ENCODE results near the gene PLXNB2.
"Not testable (repeated sequence)": the region's sequence is repeated elsewhere in the genome, so short reads cannot be mapped to it uniquely, and the experiment has no call there.

PLXNB2 gene, protein sequence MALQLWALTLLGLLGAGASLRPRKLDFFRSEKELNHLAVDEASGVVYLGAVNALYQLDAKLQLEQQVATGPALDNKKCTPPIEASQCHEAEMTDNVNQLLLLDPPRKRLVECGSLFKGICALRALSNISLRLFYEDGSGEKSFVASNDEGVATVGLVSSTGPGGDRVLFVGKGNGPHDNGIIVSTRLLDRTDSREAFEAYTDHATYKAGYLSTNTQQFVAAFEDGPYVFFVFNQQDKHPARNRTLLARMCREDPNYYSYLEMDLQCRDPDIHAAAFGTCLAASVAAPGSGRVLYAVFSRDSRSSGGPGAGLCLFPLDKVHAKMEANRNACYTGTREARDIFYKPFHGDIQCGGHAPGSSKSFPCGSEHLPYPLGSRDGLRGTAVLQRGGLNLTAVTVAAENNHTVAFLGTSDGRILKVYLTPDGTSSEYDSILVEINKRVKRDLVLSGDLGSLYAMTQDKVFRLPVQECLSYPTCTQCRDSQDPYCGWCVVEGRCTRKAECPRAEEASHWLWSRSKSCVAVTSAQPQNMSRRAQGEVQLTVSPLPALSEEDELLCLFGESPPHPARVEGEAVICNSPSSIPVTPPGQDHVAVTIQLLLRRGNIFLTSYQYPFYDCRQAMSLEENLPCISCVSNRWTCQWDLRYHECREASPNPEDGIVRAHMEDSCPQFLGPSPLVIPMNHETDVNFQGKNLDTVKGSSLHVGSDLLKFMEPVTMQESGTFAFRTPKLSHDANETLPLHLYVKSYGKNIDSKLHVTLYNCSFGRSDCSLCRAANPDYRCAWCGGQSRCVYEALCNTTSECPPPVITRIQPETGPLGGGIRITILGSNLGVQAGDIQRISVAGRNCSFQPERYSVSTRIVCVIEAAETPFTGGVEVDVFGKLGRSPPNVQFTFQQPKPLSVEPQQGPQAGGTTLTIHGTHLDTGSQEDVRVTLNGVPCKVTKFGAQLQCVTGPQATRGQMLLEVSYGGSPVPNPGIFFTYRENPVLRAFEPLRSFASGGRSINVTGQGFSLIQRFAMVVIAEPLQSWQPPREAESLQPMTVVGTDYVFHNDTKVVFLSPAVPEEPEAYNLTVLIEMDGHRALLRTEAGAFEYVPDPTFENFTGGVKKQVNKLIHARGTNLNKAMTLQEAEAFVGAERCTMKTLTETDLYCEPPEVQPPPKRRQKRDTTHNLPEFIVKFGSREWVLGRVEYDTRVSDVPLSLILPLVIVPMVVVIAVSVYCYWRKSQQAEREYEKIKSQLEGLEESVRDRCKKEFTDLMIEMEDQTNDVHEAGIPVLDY (N-terminal part only)

GRCh38 chr22:50306753-50307749, at the start of gene PLXNB2:
PLXNB2 (minus strand) TSS chr22:50307646; CDS start chr22:50290584, 17,062 bp downstream.
- peak; percentile 78 for DNase-seq (ENCODE audit: low read depth)

DNA sequence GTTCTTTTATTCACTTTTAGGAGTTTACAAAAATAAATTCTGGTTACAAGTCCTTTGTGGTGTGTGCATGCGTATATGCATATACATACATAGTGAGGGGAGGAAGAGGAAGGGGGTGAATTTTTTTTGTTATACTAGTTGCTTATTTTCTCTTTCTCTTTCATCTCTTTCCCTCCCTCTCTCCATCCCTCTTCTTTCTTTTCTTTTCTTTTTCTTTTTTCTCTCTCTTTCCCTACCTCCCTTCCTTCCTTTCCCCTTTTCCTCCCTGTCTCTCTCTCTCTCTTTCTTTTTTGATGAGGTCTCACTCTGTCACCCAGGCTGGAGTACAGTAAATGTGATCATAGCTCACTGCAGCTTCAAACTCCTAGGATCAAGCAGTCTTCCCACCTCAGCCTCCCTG, 49.8 kb upstream of the PLXNB2 start:
- no peak for DNase-seq (ENCODE audit: low read depth)

GRCh38 chr22:50356186-50356585, 48.7 kb upstream of the PLXNB2 start:
- DNase-seq (ENCODE audit: low read depth): no peak

DNA sequence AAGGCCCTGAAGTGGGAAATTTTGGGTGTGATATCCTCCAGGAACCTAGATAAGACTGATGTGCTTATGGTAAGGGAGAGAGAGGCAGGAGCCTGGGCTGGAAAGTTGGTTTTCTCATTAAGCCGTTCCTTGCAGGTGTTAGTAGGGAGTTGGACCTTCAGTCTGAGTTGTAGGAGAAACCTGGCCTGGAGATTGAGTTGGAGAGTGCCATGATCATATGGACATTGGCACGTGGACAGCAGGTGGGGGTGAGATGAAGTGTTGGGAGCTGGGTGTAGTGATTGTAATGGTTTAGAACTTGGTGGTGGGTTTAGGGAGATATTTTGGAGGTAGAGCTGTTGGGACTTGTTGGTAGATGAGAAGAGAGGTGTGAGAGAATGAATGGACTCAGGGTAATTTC, 40.6 kb upstream of the PLXNB2 start:
- DNase-seq (ENCODE audit: low read depth): no peak

- DNase-seq (ENCODE audit: low read depth): no peak
These were observed 39.7 kb upstream of the PLXNB2 start for GRCh38 chr22:50347157-50347556.

- DNase-seq (ENCODE audit: low read depth): no peak
These were observed 39.0 kb upstream of the PLXNB2 start for GRCh38 chr22:50346470-50346869.

GRCh38 chr22:50343541-50343935, 36.1 kb upstream of the PLXNB2 start:
- DNase-seq (ENCODE audit: low read depth): no peak

GRCh38 chr22:50342651-50343540, 35.5 kb upstream of the PLXNB2 start, which contains the start of gene PPP6R2:
PPP6R2 (plus strand) TSS chr22:50343327; CDS start chr22:50393909, 50,582 bp downstream.
- DNase-seq (ENCODE audit: low read depth): peak; percentile 78

- DNase-seq (ENCODE audit: low read depth): peak; percentile 92
These were observed 34.7 kb upstream of the PLXNB2 start for GRCh38 chr22:50341977-50342650.

DNA sequence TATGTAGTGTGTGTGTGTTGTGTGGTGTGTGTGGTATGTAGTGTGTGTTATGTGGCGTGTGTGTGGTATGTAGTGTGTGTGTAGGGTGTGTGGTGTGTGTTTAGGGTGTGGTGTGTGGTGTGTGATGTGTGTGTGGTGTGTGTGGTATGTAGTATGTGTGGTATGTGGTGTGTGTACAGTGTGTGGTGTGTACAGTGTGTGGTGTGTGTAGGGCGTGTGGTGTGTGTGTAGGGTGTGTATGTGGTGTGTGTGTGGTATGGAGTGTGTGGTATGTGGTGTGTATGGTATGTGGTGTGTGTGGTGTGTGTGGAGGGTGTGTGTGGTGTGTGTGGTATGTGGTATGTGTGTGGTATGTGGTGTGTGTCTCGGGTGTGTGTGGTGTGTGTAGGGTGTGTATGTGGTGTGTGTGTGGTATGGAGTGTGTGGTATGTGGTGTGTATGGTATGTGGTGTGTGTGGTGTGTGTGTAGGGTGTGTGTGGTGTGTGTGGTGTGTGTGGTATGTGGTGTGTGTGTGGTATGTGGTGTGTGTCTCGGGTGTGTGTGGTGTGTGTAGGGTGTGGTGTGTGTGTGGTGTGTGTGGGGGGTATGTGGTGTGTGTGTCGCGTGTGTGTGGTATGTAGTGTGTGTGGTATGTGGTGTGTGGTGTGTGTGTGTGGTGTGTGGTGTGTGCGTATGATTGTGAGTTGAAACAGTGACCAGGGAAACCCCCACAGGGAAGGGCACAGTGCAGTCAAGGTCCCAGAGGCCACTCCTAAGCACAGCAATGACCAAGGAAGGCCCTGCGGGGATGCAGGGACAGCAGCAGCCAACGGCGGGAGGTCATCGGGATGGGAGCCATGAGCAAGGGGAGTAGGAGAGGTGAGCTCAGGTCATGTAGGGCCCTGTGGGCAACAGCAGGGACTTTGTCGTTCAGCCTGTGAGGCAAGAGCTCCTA, 32.8 kb upstream of the PLXNB2 start:
- DNase-seq (ENCODE audit: low read depth): peak; percentile 50

GRCh38 chr22:50338860-50339462, 31.5 kb upstream of the PLXNB2 start:
- DNase-seq (ENCODE audit: low read depth): no peak

GRCh38 chr22:50338042-50338573, 30.7 kb upstream of the PLXNB2 start:
- DNase-seq (ENCODE audit: low read depth): no peak

GRCh38 chr22:50337262-50338041, 30.0 kb upstream of the PLXNB2 start:
- DNase-seq (ENCODE audit: low read depth): no peak

DNA sequence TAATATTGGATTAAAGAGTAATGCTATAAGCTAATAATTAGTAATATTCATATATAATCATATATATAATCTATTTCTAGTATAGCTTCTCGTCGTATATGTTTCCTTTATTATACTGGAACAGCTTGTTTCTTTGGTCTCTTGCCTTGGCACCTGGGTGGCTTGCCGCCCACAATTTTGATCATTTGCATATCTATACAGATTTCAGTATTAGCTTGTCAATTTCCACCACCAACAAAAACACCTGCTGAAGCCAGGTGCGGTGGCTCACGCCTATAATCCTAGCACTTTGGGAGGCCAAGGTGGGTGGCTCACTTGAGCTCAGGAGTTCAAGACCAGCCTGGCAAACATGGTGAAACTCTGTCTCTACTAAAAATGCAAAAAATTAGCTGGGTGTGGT, 27.0 kb upstream of the PLXNB2 start:
- DNase-seq (ENCODE audit: low read depth): not testable (repeated sequence)

DNA sequence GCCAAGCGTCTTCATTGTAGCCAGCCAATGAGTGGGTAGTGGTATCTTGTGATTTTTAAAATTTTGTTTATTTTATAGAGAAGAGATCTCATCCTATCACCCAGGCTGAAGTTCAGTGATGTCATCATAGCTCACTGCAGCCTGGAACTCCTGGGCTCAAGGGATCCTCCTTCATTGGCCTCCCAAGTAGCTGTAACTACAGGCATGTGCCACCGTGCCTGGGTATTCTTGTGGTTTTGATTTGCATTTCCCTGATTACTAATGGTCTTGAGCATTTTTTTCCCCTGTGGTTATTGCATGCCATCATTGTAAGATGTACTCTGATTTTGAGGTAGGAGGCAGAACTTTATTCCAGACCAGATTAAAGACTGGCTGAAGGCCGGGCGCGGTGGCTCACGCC, 21.8 kb upstream of the PLXNB2 start:
- peak; percentile 83 for DNase-seq (ENCODE audit: low read depth)

- no peak for DNase-seq (ENCODE audit: low read depth)
These were observed 20.2 kb upstream of the PLXNB2 start for GRCh38 chr22:50327711-50328019.

All from ELR (cell line).